ENCODE measurements around the gene SNED1.

SNED1 gene

GRCh38 chr2:241003830-241004564 is 5.6 kb downstream of the SNED1 start:
- H4K20me1 ChIP-seq (ENCODE audit: control insufficient read depth, insufficient read depth, low read depth, low read length), result no peaks in the 10 kb centered on the region
- H3K79me2 ChIP-seq (ENCODE audit: control insufficient read depth, low read length), result no peaks in the 10 kb centered on the region
- H3K27me3 ChIP-seq (ENCODE audit: control insufficient read depth, low read length), result no peaks in the 10 kb centered on the region
- no peaks in the 10 kb centered on the region for H3K9me2 ChIP-seq (replicated peaks; ENCODE audit: control insufficient read depth, low read length)
- peaks cover 20% of the 10 kb centered on the region for H3K9me3 ChIP-seq (ENCODE audit: control insufficient read depth, insufficient read depth, low read length)
- H3K4me1 ChIP-seq (ENCODE audit: control insufficient read depth, low read length), result no peaks in the 10 kb centered on the region
- H3K4me3 ChIP-seq (ENCODE audit: low read length), result no peak overlapping the region
- no peak overlapping the region for H3K4me2 ChIP-seq (ENCODE audit: low read length)
- H3K36me3 ChIP-seq (ENCODE audit: control insufficient read depth, low read length), result no peaks in the 10 kb centered on the region
- no peaks in the 10 kb centered on the region for H3F3A ChIP-seq (ENCODE audit: control insufficient read depth, insufficient read depth)
- TF ChIP-seq CTCF (IDR thresholded peaks at IDR 0.05; ENCODE audit: low read depth, low read length, poor library complexity, severe bottlenecking), result no peak
- TF ChIP-seq EZH2phosphoT487 (IDR thresholded peaks at IDR 0.05; ENCODE audit: borderline replicate concordance, low read length), result no peak
- no peak overlapping the region for H3K27ac ChIP-seq (ENCODE audit: low read depth, low read length)

GRCh38 chr2:241005569-241005968 is 7.2 kb downstream of the SNED1 start:
- TF ChIP-seq EZH2phosphoT487 (IDR thresholded peaks at IDR 0.05; ENCODE audit: borderline replicate concordance, low read length), result no peak
- TF ChIP-seq CTCF (IDR thresholded peaks at IDR 0.05; ENCODE audit: low read depth, low read length, poor library complexity, severe bottlenecking), result no peak
- H3K4me1 ChIP-seq (ENCODE audit: control insufficient read depth, low read length), result no peaks in the 10 kb centered on the region
- no peaks in the 10 kb centered on the region for H3K9me2 ChIP-seq (replicated peaks; ENCODE audit: control insufficient read depth, low read length)
- no peak overlapping the region for H3K27ac ChIP-seq (ENCODE audit: low read depth, low read length)
- no peaks in the 10 kb centered on the region for H4K20me1 ChIP-seq (ENCODE audit: control insufficient read depth, insufficient read depth, low read depth, low read length)
- H3K9me3 ChIP-seq (ENCODE audit: control insufficient read depth, insufficient read depth, low read length), result peaks cover 20% of the 10 kb centered on the region
- H3K4me2 ChIP-seq (ENCODE audit: low read length), result no peak overlapping the region
- no peak overlapping the region for H3K4me3 ChIP-seq (ENCODE audit: low read length)
- no peaks in the 10 kb centered on the region for H3K27me3 ChIP-seq (ENCODE audit: control insufficient read depth, low read length)
- no peaks in the 10 kb centered on the region for H3F3A ChIP-seq (ENCODE audit: control insufficient read depth, insufficient read depth)
- no peaks in the 10 kb centered on the region for H3K79me2 ChIP-seq (ENCODE audit: control insufficient read depth, low read length)
- no peaks in the 10 kb centered on the region for H3K36me3 ChIP-seq (ENCODE audit: control insufficient read depth, low read length)

- no peaks in the 10 kb centered on the region for H3K79me2 ChIP-seq (ENCODE audit: control insufficient read depth, low read length)
Observed at GRCh38 chr2:241006412-241006811, 8.0 kb downstream of the SNED1 start.

More at GRCh38 chr2:241006412-241006811, 8.0 kb downstream of the SNED1 start:
- Histone ChIP-seq H3K4me2 (ENCODE audit: low read length) (no peak overlapping the region), H3K9me2 (replicated peaks; ENCODE audit: control insufficient read depth, low read length) (no peaks in the 10 kb centered on the region), H3K4me1 (ENCODE audit: control insufficient read depth, low read length) (no peaks in the 10 kb centered on the region), H3K36me3 (ENCODE audit: control insufficient read depth, low read length) (no peaks in the 10 kb centered on the region), H4K20me1 (ENCODE audit: control insufficient read depth, insufficient read depth, low read depth, low read length) (no peaks in the 10 kb centered on the region), H3F3A (ENCODE audit: control insufficient read depth, insufficient read depth) (no peaks in the 10 kb centered on the region), H3K27me3 (ENCODE audit: control insufficient read depth, low read length) (no peaks in the 10 kb centered on the region), H3K9me3 (ENCODE audit: control insufficient read depth, insufficient read depth, low read length) (peaks cover 20% of the 10 kb centered on the region), H3K27ac (ENCODE audit: low read depth, low read length) (no peak overlapping the region), H3K4me3 (ENCODE audit: low read length) (no peak overlapping the region)
- no peak for TF ChIP-seq CTCF (IDR thresholded peaks at IDR 0.05; ENCODE audit: low read depth, low read length, poor library complexity, severe bottlenecking)
- TF ChIP-seq EZH2phosphoT487 (IDR thresholded peaks at IDR 0.05; ENCODE audit: borderline replicate concordance, low read length), result no peak

Data from DOHH2 (cell line).